WTC11 (cell line): ENCODE data around the gene TMEM128. TPM values are rescaled to one million over a fixed set of nuclear protein-coding genes. Genes with fewer than 3 reads are reported as not detected.
"Not testable (repeated sequence)": the region's sequence is repeated elsewhere in the genome, so short reads cannot be mapped to it uniquely, and the experiment has no call there.

Source experiments
- ATAC-seq: fragments of 200-7000 bp; cut with Tn5 transposase; 2 replicates; pipeline ENCODE4 v1.10.0; 2021; ENCODE audit warnings: mild to moderate bottlenecking, moderate library complexity
- CTCF ChIA-PET: fragments of 300-600 bp; sonication (Branson Sonifier 250); formaldehyde crosslinking; loops from one replicate; lab custom pipeline; 2021; ENCODE audit warnings: antibody characterized with exemption; lab: Charles Lee
- POLR2A ChIA-PET: fragments of 350-600 bp; sonication (Branson Sonifier 250); formaldehyde crosslinking; loops from one replicate; lab custom pipeline; 2021; ENCODE audit warnings: antibody characterized with exemption; lab: Charles Lee
- DNase-seq: peaks from one replicate; pipeline ENCODE4 v3.0.0; 2021; ENCODE audit warnings: low spot score
- H3K27ac Mint-ChIP-seq: 2 replicates; pipeline ENCODE4 v1.8.0; 2021; ENCODE audit warnings: mixed read lengths
- H3K27me3 Mint-ChIP-seq: 2 replicates; pipeline ENCODE4 v1.8.0; 2021; ENCODE audit warnings: low read depth, mild to moderate bottlenecking, moderate library complexity, mixed read lengths
- H3K36me3 Mint-ChIP-seq: 2 replicates; pipeline ENCODE4 v1.8.0; 2021; ENCODE audit warnings: mixed read lengths
- H3K4me1 Mint-ChIP-seq: 2 replicates; pipeline ENCODE4 v1.8.0; 2022; ENCODE audit warnings: mixed read lengths
- H3K4me3 Mint-ChIP-seq: 2 replicates; pipeline ENCODE4 v1.8.0; 2021; ENCODE audit warnings: mild to moderate bottlenecking, moderate library complexity, mixed read lengths
- H3K9me3 Mint-ChIP-seq: 2 replicates; pipeline ENCODE4 v1.8.0; 2021; ENCODE audit warnings: mixed read lengths
- ELF4 ChIP-seq: sonication (generic); formaldehyde crosslinking; IDR thresholded peaks from 2 replicates; pipeline ENCODE4 v1.8.1; 2022; ENCODE audit warnings: low read depth, mild to moderate bottlenecking, moderate library complexity, missing genetic modification reagents
- FOXJ3 ChIP-seq: sonication (generic); formaldehyde crosslinking; IDR thresholded peaks from 2 replicates; pipeline ENCODE4 v1.9.0; 2021; ENCODE audit warnings: missing genetic modification reagents, mild to moderate bottlenecking, borderline replicate concordance
- FOXK1 ChIP-seq: sonication (generic); formaldehyde crosslinking; IDR thresholded peaks from 2 replicates; pipeline ENCODE4 v1.8.0; 2022; ENCODE audit warnings: mild to moderate bottlenecking, moderate library complexity, missing genetic modification reagents
- FOXP1 ChIP-seq: sonication (generic); formaldehyde crosslinking; IDR thresholded peaks from 2 replicates; pipeline ENCODE4 v1.8.0; 2022; ENCODE audit warnings: missing genetic modification reagents, mild to moderate bottlenecking, moderate library complexity, borderline replicate concordance
- GTF2I ChIP-seq: fragments of 250-450 bp; sonication (Bioruptor Pico); conservative IDR thresholded peaks from 2 replicates; pipeline ENCODE4 v1.4.0; 2021; ENCODE audit warnings: mild to moderate bottlenecking
- JAZF1 ChIP-seq: fragments of 250-450 bp; sonication (Bioruptor Pico); IDR thresholded peaks from 2 replicates; pipeline ENCODE4 v1.9.0; 2021; ENCODE audit warnings: moderate library complexity, mild to moderate bottlenecking, inconsistent platforms
- MYBL2 ChIP-seq: sonication (generic); formaldehyde crosslinking; IDR thresholded peaks from 2 replicates; pipeline ENCODE4 v1.8.1; 2023; ENCODE audit warnings: mild to moderate bottlenecking, moderate library complexity, missing genetic modification reagents
- NR2C2 ChIP-seq: sonication (generic); formaldehyde crosslinking; IDR thresholded peaks from 2 replicates; pipeline ENCODE4 v1.8.0; 2022; ENCODE audit warnings: mild to moderate bottlenecking, missing genetic modification reagents
- SMAD3 ChIP-seq: sonication (generic); formaldehyde crosslinking; IDR thresholded peaks from 2 replicates; pipeline ENCODE4 v1.8.0; 2022; ENCODE audit warnings: missing genetic modification reagents, mild to moderate bottlenecking, borderline replicate concordance
- SP1 ChIP-seq: sonication (generic); formaldehyde crosslinking; conservative IDR thresholded peaks from 2 replicates; pipeline ENCODE4 v1.8.1; 2022; ENCODE audit warnings: missing genetic modification reagents
- TP53 ChIP-seq: sonication (generic); formaldehyde crosslinking; IDR thresholded peaks from 2 replicates; pipeline ENCODE4 v1.8.1; 2023; ENCODE audit warnings: mild to moderate bottlenecking, missing genetic modification reagents
- ZNF219 ChIP-seq: sonication (generic); formaldehyde crosslinking; IDR thresholded peaks from 2 replicates; pipeline ENCODE4 v1.8.0; 2023; ENCODE audit warnings: missing genetic modification reagents, mild to moderate bottlenecking, borderline replicate concordance
- ZNF671 ChIP-seq: fragments of 250-450 bp; sonication (Bioruptor Pico); IDR thresholded peaks from 2 replicates; pipeline ENCODE4 v1.8.0; 2021; ENCODE audit warnings: mild to moderate bottlenecking
- total RNA-seq: library from RNA; stranded (reverse); gene quantifications from 3 replicates; pipeline ENCODE4 v1.2.3, GENCODE V29; 2021
- TF ChIP-seq, protein P1 (sequence below): sonication (generic); formaldehyde crosslinking; IDR thresholded peaks from 2 replicates; pipeline ENCODE4 v1.8.1; 2022; ENCODE audit warnings: low read depth, missing genetic modification reagents, borderline replicate concordance
- TF ChIP-seq, protein P2 (sequence below): sonication (generic); formaldehyde crosslinking; IDR thresholded peaks from 2 replicates; pipeline ENCODE4 v1.8.1; 2023; ENCODE audit warnings: mild to moderate bottlenecking, missing genetic modification reagents
- TF ChIP-seq, protein P3 (sequence below): sonication (generic); formaldehyde crosslinking; IDR thresholded peaks from 2 replicates; pipeline ENCODE4 v1.8.1; 2023; ENCODE audit warnings: mild to moderate bottlenecking, moderate library complexity, missing genetic modification reagents
- TF ChIP-seq, protein P4 (sequence below): fragments of 250-450 bp; sonication (Bioruptor Pico); IDR thresholded peaks from 2 replicates; pipeline ENCODE4 v2.1.2; 2022; ENCODE audit warnings: mild to moderate bottlenecking, moderate library complexity
- TF ChIP-seq, protein P5 (sequence below): sonication (generic); formaldehyde crosslinking; IDR thresholded peaks from 2 replicates; pipeline ENCODE4 v1.8.0; 2022; ENCODE audit warnings: mild to moderate bottlenecking, missing genetic modification reagents
- TF ChIP-seq, protein P6 (sequence below): sonication (generic); formaldehyde crosslinking; IDR thresholded peaks from 2 replicates; pipeline ENCODE4 v1.8.1; 2022; ENCODE audit warnings: mild to moderate bottlenecking, missing genetic modification reagents, moderate library complexity, borderline replicate concordance

The TMEM128 gene
- total RNA-seq, 1 experiment from 2014 or later: 21.1 TPM

DNA sequence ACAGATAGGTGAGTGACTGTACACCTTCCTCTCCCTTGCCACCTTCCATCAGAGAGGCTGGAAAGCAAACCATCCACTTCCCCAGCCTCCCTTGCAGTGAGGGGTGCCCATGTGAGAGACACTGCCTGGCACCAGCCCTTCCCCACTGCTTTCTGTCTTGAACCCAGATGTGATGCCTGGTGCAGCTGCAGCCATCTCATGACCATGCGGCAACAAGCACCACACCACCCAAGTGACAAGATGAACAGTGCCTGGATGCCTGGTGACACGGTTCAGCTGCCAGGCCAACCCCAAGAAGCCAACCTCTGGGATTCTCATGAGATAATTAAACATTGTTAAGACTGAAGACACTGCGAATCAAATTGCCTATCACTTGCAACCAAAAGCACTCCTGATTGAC, 52.7 kb downstream of the TMEM128 start:
- ATAC-seq (no peak), DNase-seq (no peak)
- ChIA-PET POLR2A (no interaction called here), CTCF (interaction anchor here (1.0 kb wide), 2 partner anchors 12 to 133 kb away, joined by 3 read pairs; no protein-coding TSS in a partner anchor)
- H3K27me3 Mint-ChIP-seq: peaks cover 13% of the 10 kb centered on the region
- no peak overlapping the region for H3K4me3 Mint-ChIP-seq
- no peak overlapping the region for H3K27ac Mint-ChIP-seq
- TF ChIP-seq SP1: no peak
- TF ChIP-seq ELF4 (CRISPR knock-in tag): no peak
- no peak for TF ChIP-seq GTF2I (CRISPR knock-in tag)
- TF ChIP-seq SMAD3 (CRISPR knock-in tag): no peak
- TF ChIP-seq, protein P1, sequence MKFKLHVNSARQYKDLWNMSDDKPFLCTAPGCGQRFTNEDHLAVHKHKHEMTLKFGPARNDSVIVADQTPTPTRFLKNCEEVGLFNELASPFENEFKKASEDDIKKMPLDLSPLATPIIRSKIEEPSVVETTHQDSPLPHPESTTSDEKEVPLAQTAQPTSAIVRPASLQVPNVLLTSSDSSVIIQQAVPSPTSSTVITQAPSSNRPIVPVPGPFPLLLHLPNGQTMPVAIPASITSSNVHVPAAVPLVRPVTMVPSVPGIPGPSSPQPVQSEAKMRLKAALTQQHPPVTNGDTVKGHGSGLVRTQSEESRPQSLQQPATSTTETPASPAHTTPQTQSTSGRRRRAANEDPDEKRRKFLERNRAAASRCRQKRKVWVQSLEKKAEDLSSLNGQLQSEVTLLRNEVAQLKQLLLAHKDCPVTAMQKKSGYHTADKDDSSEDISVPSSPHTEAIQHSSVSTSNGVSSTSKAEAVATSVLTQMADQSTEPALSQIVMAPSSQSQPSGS: no peak
- TF ChIP-seq, protein P2, sequence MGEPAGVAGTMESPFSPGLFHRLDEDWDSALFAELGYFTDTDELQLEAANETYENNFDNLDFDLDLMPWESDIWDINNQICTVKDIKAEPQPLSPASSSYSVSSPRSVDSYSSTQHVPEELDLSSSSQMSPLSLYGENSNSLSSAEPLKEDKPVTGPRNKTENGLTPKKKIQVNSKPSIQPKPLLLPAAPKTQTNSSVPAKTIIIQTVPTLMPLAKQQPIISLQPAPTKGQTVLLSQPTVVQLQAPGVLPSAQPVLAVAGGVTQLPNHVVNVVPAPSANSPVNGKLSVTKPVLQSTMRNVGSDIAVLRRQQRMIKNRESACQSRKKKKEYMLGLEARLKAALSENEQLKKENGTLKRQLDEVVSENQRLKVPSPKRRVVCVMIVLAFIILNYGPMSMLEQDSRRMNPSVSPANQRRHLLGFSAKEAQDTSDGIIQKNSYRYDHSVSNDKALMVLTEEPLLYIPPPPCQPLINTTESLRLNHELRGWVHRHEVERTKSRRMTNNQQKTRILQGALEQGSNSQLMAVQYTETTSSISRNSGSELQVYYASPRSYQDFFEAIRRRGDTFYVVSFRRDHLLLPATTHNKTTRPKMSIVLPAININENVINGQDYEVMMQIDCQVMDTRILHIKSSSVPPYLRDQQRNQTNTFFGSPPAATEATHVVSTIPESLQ (CRISPR knock-in tag): no peak
- TF ChIP-seq, protein P3, sequence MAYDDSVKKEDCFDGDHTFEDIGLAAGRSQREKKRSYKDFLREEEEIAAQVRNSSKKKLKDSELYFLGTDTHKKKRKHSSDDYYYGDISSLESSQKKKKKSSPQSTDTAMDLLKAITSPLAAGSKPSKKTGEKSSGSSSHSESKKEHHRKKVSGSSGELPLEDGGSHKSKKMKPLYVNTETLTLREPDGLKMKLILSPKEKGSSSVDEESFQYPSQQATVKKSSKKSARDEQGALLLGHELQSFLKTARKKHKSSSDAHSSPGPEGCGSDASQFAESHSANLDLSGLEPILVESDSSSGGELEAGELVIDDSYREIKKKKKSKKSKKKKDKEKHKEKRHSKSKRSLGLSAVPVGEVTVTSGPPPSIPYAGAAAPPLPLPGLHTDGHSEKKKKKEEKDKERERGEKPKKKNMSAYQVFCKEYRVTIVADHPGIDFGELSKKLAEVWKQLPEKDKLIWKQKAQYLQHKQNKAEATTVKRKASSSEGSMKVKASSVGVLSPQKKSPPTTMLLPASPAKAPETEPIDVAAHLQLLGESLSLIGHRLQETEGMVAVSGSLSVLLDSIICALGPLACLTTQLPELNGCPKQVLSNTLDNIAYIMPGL (CRISPR knock-in tag): no peak
- TF ChIP-seq FOXJ3 (CRISPR knock-in tag): no peak
- no peak for TF ChIP-seq NR2C2 (CRISPR knock-in tag)
- TF ChIP-seq ZNF671 (CRISPR knock-in tag): no peak
- TF ChIP-seq MYBL2 (CRISPR knock-in tag): no peak
- TF ChIP-seq ZNF219 (CRISPR knock-in tag): no peak
- TF ChIP-seq, protein P4, sequence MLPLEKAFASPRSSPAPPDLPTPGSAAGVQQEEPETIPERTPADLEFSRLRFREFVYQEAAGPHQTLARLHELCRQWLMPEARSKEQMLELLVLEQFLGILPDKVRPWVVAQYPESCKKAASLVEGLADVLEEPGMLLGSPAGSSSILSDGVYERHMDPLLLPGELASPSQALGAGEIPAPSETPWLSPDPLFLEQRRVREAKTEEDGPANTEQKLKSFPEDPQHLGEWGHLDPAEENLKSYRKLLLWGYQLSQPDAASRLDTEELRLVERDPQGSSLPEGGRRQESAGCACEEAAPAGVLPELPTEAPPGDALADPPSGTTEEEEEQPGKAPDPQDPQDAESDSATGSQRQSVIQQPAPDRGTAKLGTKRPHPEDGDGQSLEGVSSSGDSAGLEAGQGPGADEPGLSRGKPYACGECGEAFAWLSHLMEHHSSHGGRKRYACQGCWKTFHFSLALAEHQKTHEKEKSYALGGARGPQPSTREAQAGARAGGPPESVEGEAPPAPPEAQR (CRISPR knock-in tag): no peak
- TF ChIP-seq, protein P5, sequence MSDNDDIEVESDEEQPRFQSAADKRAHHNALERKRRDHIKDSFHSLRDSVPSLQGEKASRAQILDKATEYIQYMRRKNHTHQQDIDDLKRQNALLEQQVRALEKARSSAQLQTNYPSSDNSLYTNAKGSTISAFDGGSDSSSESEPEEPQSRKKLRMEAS (CRISPR knock-in tag): no peak
- no peak for TF ChIP-seq FOXP1
- no peak for TF ChIP-seq FOXK1 (CRISPR knock-in tag)
- no peak for TF ChIP-seq TP53
- no peak for TF ChIP-seq JAZF1 (CRISPR knock-in tag)
- TF ChIP-seq, protein P6, sequence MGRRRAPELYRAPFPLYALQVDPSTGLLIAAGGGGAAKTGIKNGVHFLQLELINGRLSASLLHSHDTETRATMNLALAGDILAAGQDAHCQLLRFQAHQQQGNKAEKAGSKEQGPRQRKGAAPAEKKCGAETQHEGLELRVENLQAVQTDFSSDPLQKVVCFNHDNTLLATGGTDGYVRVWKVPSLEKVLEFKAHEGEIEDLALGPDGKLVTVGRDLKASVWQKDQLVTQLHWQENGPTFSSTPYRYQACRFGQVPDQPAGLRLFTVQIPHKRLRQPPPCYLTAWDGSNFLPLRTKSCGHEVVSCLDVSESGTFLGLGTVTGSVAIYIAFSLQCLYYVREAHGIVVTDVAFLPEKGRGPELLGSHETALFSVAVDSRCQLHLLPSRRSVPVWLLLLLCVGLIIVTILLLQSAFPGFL (CRISPR knock-in tag): no peak
- TF ChIP-seq, all 79 proteins: peak for 0
- Mint-ChIP-seq H3K9me3 (peaks cover 11% of the 10 kb centered on the region), H3K4me1 (no peaks in the 10 kb centered on the region), H3K36me3 (no peaks in the 10 kb centered on the region)

DNA sequence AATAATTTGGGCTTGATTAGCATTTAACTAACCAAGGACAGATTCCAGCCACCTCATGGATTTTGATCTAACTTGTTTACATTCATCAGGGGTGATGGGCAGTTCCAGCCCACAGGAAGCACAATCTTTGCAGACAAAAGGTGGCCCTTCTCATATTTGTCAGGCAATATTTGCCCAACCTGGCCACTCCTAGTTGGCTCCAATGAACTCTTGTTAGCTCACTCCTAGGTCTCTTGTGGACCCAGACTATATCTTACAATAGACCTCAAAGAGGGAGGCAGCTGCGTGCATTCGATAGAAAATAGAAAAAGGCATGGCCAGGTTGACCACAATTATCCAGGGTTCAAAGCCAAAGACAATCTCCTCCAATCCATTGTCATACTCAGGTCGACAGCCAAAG, 59.5 kb downstream of the TMEM128 start:
- POLR2A ChIA-PET, CTCF ChIA-PET, H3K4me1 Mint-ChIP-seq, H3K27ac Mint-ChIP-seq, H3K4me3 Mint-ChIP-seq, H3K9me3 Mint-ChIP-seq, DNase-seq, H3K27me3 Mint-ChIP-seq, ATAC-seq, H3K36me3 Mint-ChIP-seq: not testable (repeated sequence)

Other genes with a start within 250 kb of the TMEM128 start
- gene OTOP1, start 21.3 kb downstream of the TMEM128 start, total RNA-seq: not detected in 3 replicates
- 32.1 to 36.8 TPM (median 34.1 TPM) in 3 replicates for gene LYAR, start 41.9 kb upstream of the TMEM128 start, total RNA-seq
- 4.4 to 7.4 TPM (median 5.6 TPM) in 3 replicates for gene ZBTB49, start 42.0 kb upstream of the TMEM128 start, total RNA-seq
- gene NSG1, start 138.9 kb upstream of the TMEM128 start, total RNA-seq: 20.3 to 24.2 TPM (median 22.3 TPM) in 3 replicates